H9 (cell line): ENCODE results near the gene ZNF541. TPM values are rescaled to one million over a fixed set of nuclear protein-coding genes. Genes with fewer than 3 reads are reported as not detected.
A peak's percentile ranks its signal among the peaks of the same experiment; 100 is the strongest.

Source experiments
- DNase-seq: peaks from one replicate; pipeline ENCODE4 v3.0.0-alpha.2; 2017
- H2AFZ ChIP-seq: one replicate; pipeline ENCODE4 v1.6.1; 2013; ENCODE audit warnings: mild to moderate bottlenecking, low read length, control low read depth, moderate library complexity
- H2AK5ac ChIP-seq: 2 replicates; pipeline ENCODE4 v1.6.1; 2013; ENCODE audit warnings: low read length, control low read depth, mixed read lengths; ENCODE audit not compliant: insufficient read length
- H2BK120ac ChIP-seq: one replicate; pipeline ENCODE4 v1.6.1; 2013; ENCODE audit warnings: low read depth, mild to moderate bottlenecking, low read length, control low read depth, inconsistent platforms; ENCODE audit not compliant: poor library complexity, severe bottlenecking
- H2BK12ac ChIP-seq: 2 replicates; pipeline ENCODE4 v1.6.1; 2013; ENCODE audit warnings: low read length, control low read depth, mixed read lengths, low read depth; ENCODE audit not compliant: insufficient read length
- H2BK15ac ChIP-seq: 2 replicates; pipeline ENCODE4 v1.6.1; 2013; ENCODE audit warnings: low read depth, low read length, control low read depth
- H2BK20ac ChIP-seq: one replicate; pipeline ENCODE4 v1.6.1; 2013; ENCODE audit warnings: low read depth, mild to moderate bottlenecking, low read length, control low read depth, inconsistent platforms; ENCODE audit not compliant: poor library complexity, severe bottlenecking
- H2BK5ac ChIP-seq: 2 replicates; pipeline ENCODE4 v1.6.1; 2013; ENCODE audit warnings: low read length, control low read depth, mixed read lengths; ENCODE audit not compliant: insufficient read length
- H3K14ac ChIP-seq: 2 replicates; pipeline ENCODE4 v1.6.1; 2013; ENCODE audit warnings: low read length, control low read depth; ENCODE audit not compliant: insufficient read depth
- H3K18ac ChIP-seq: 2 replicates; pipeline ENCODE4 v1.6.1; 2013; ENCODE audit warnings: low read depth, mild to moderate bottlenecking, mixed read lengths, low read length, control low read depth; ENCODE audit not compliant: insufficient read length
- H3K23ac ChIP-seq: 2 replicates; pipeline ENCODE4 v1.6.1; 2013; ENCODE audit warnings: low read length, control low read depth, mixed read lengths, low read depth; ENCODE audit not compliant: insufficient read length
- H3K23me2 ChIP-seq: 2 replicates; pipeline ENCODE4 v1.6.1; 2013; ENCODE audit warnings: low read depth, mild to moderate bottlenecking, mixed read lengths, low read length, control low read depth; ENCODE audit not compliant: insufficient read length, poor library complexity, severe bottlenecking
- H3K27ac ChIP-seq: 2 replicates; pipeline ENCODE4 v1.5.1; 2013; ENCODE audit warnings: low read length, control low read depth, mixed read lengths, low read depth; ENCODE audit not compliant: insufficient read length
- H3K27me3 ChIP-seq: 2 replicates; pipeline ENCODE4 v1.6.1; 2013; ENCODE audit warnings: low read length, control low read depth, inconsistent platforms; ENCODE audit not compliant: insufficient read depth
- H3K4ac ChIP-seq: 2 replicates; pipeline ENCODE4 v1.6.1; 2013; ENCODE audit warnings: low read depth, mild to moderate bottlenecking, control low read depth, inconsistent platforms, low read length, moderate library complexity
- H3K4me1 ChIP-seq: 2 replicates; pipeline ENCODE4 v1.6.1; 2013; ENCODE audit warnings: low read length, control low read depth, inconsistent platforms; ENCODE audit not compliant: insufficient read depth
- H3K4me2 ChIP-seq: 2 replicates; pipeline ENCODE4 v1.6.1; 2013; ENCODE audit warnings: low read length, control low read depth, mixed read lengths; ENCODE audit not compliant: insufficient read length, insufficient read depth
- H3K56ac ChIP-seq: 2 replicates; pipeline ENCODE4 v1.6.1; 2013; ENCODE audit warnings: low read depth, mild to moderate bottlenecking, mixed read lengths, low read length, control low read depth; ENCODE audit not compliant: insufficient read length
- H3K79me1 ChIP-seq: 2 replicates; pipeline ENCODE4 v1.6.1; 2013; ENCODE audit warnings: low read depth, mild to moderate bottlenecking, moderate library complexity, low read length, control low read depth, inconsistent platforms; ENCODE audit not compliant: insufficient read depth, poor library complexity, severe bottlenecking
- H3K79me2 ChIP-seq: 2 replicates; pipeline ENCODE4 v1.6.1; 2013; ENCODE audit warnings: low read length, control low read depth, inconsistent platforms; ENCODE audit not compliant: insufficient read depth
- H3K9ac ChIP-seq: 2 replicates; pipeline ENCODE4 v1.6.1; 2013; ENCODE audit warnings: low read length, control low read depth, mixed read lengths; ENCODE audit not compliant: insufficient read length; ENCODE audit errors: extremely low read depth
- H3K9me3 ChIP-seq: one replicate; pipeline ENCODE4 v1.6.1; 2013; ENCODE audit warnings: low read depth, low read length, inconsistent platforms; ENCODE audit not compliant: control insufficient read depth
- H3T11ph ChIP-seq: one replicate; pipeline ENCODE4 v1.6.1; 2013; ENCODE audit warnings: mild to moderate bottlenecking, low read length, control low read depth, inconsistent platforms
- H4K20me1 ChIP-seq: one replicate; pipeline ENCODE4 v1.6.1; 2013; ENCODE audit not compliant: control insufficient read depth, insufficient read length, insufficient read depth
- H4K5ac ChIP-seq: 2 replicates; pipeline ENCODE4 v1.6.1; 2013; ENCODE audit warnings: low read depth, mild to moderate bottlenecking, mixed read lengths, low read length, control low read depth; ENCODE audit not compliant: insufficient read length
- H4K8ac ChIP-seq: replicated peaks from 2 replicates; pipeline ENCODE4 v1.6.1; 2013; ENCODE audit warnings: low read length, control low read depth, mixed read lengths, low read depth; ENCODE audit not compliant: insufficient read length
- H4K91ac ChIP-seq: 2 replicates; pipeline ENCODE4 v1.6.1; 2013; ENCODE audit warnings: low read depth, mild to moderate bottlenecking, moderate library complexity, mixed read lengths, low read length, control low read depth; ENCODE audit not compliant: insufficient read length
- H3K27ac Mint-ChIP-seq, 3 experiments: 2 replicates in 2 of 3; 3 replicates in 1 of 3; pipeline ENCODE4 v1.8.0; 2020 to 2021; ENCODE audit warnings: mixed read lengths in 3 of 3, mild to moderate bottlenecking in 1 of 3, moderate library complexity in 1 of 3
- H3K27me3 Mint-ChIP-seq: 2 replicates; pipeline ENCODE4 v1.8.0; 2021; ENCODE audit warnings: low read depth, mild to moderate bottlenecking, moderate library complexity, mixed read lengths
- H3K36me3 Mint-ChIP-seq, 3 experiments: 2 replicates in 2 of 3; 3 replicates in 1 of 3; pipeline ENCODE4 v1.8.0; 2020 to 2021; ENCODE audit warnings: low read depth in 3 of 3, mixed read lengths in 3 of 3; ENCODE audit not compliant: insufficient read depth in 1 of 3
- H3K4me1 Mint-ChIP-seq, 2 experiments: 2 replicates each; pipeline ENCODE4 v1.8.0; 2020; ENCODE audit warnings: mixed read lengths in 2 of 2
- H3K4me3 Mint-ChIP-seq, 2 experiments: 2 replicates in 1 of 2; 3 replicates in 1 of 2; pipeline ENCODE4 v1.8.0; 2020 to 2021; ENCODE audit warnings: mild to moderate bottlenecking in 2 of 2, mixed read lengths in 2 of 2, moderate library complexity in 1 of 2
- H3K9me3 Mint-ChIP-seq, 2 experiments: 2 replicates in 1 of 2; 3 replicates in 1 of 2; pipeline ENCODE4 v1.8.0; 2020; ENCODE audit warnings: mild to moderate bottlenecking in 2 of 2, mixed read lengths in 2 of 2, moderate library complexity in 1 of 2
- WGBS: extraction: QIAGEN DNeasy Blood & Tissue Kit; methylation state at CpG from one replicate; pipeline ENCODE4 v1.1.7; 2013; ENCODE audit warnings: missing lambda C conversion rate, low lambda C conversion rate, mixed read lengths; ENCODE audit not compliant: insufficient read length; ENCODE audit errors: extremely low coverage; 5-methylcytosine and 5-hydroxymethylcytosine counted together
- total RNA-seq: library from RNA; stranded (reverse); gene quantifications from 2 replicates; pipeline ENCODE4 v1.2.1, GENCODE V29; 2021
- TF ChIP-seq, protein P1 (sequence below): fragments of 200-600 bp; sonication (generic); conservative IDR thresholded peaks from 3 replicates; pipeline ENCODE4 v1.8.0; 2021; ENCODE audit warnings: antibody characterized with exemption, mild to moderate bottlenecking

The ZNF541 gene
- total RNA-seq, 1 experiment from 2014 or later = not detected

DNA sequence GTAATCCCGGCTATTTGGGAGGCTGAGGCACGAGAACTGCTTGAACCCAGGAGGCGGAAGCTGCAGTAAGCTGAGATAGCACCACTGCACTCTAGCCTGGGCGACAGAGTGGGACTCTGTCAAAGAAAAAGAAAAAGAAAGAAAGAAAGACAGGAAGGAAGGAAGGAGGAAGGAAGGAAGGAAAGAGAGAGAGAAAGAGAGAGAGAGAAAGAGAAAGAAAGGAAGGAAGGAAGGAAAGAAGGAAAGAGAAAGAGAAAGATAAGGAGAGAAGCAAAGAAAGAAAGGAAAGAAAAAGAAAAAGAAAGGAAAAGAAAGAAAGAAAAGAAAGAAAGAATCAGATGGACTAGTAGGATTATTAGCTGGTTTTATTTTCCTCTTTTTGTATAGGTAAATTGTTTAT is 22.8 kb downstream of the ZNF541 start:
- Mint-ChIP-seq H3K36me3 (no peaks in the 10 kb centered on the region), H3K4me1 (peaks cover 5 to 7% of the 10 kb centered on the region in 2 experiments), H3K9me3 (no peaks in the 10 kb centered on the region), H3K27me3 (no peaks in the 10 kb centered on the region; the same call in 1 of the 2 replicates), H3K27ac (no peak overlapping the region), H3K4me3 (peak overlapping the region in 1 of 2 experiments; percentile 28; a peak in 1 of 5 replicates)
- Histone ChIP-seq H3K4ac (no peak overlapping the region), H4K20me1 (no peaks in the 10 kb centered on the region), H2AK5ac (no peak overlapping the region), H2BK120ac (no peak overlapping the region), H3K23ac (no peak overlapping the region), H3K4me2 (no peak overlapping the region), H3K27me3 (no peaks in the 10 kb centered on the region; the same call in 1 of the 2 replicates), H2BK15ac (no peak overlapping the region), H3K79me1 (no peaks in the 10 kb centered on the region), H3K18ac (no peak overlapping the region), H3K9ac (no peak overlapping the region), H3K56ac (no peak overlapping the region), H2BK20ac (no peak overlapping the region), H4K91ac (no peak overlapping the region), H2BK5ac (no peak overlapping the region), H2BK12ac (no peak overlapping the region), H4K5ac (no peak overlapping the region), H2AFZ (no peak overlapping the region), H3K9me3 (no peaks in the 10 kb centered on the region), H3K4me1 (no peaks in the 10 kb centered on the region), H3K27ac (no peak overlapping the region), H3K23me2 (no peaks in the 10 kb centered on the region), H3K79me2 (no peaks in the 10 kb centered on the region), H3T11ph (no peak overlapping the region), H3K14ac (no peak overlapping the region), H4K8ac (no peak overlapping the region)
- TF ChIP-seq, protein P1, sequence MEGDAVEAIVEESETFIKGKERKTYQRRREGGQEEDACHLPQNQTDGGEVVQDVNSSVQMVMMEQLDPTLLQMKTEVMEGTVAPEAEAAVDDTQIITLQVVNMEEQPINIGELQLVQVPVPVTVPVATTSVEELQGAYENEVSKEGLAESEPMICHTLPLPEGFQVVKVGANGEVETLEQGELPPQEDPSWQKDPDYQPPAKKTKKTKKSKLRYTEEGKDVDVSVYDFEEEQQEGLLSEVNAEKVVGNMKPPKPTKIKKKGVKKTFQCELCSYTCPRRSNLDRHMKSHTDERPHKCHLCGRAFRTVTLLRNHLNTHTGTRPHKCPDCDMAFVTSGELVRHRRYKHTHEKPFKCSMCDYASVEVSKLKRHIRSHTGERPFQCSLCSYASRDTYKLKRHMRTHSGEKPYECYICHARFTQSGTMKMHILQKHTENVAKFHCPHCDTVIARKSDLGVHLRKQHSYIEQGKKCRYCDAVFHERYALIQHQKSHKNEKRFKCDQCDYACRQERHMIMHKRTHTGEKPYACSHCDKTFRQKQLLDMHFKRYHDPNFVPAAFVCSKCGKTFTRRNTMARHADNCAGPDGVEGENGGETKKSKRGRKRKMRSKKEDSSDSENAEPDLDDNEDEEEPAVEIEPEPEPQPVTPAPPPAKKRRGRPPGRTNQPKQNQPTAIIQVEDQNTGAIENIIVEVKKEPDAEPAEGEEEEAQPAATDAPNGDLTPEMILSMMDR = no peak
- no peak for DNase-seq
- no CpG with 5 or more reads among the region's 4 CpGs for WGBS
